ENCODE measurements around the gene CCDC3.

The CCDC3 gene

DNA sequence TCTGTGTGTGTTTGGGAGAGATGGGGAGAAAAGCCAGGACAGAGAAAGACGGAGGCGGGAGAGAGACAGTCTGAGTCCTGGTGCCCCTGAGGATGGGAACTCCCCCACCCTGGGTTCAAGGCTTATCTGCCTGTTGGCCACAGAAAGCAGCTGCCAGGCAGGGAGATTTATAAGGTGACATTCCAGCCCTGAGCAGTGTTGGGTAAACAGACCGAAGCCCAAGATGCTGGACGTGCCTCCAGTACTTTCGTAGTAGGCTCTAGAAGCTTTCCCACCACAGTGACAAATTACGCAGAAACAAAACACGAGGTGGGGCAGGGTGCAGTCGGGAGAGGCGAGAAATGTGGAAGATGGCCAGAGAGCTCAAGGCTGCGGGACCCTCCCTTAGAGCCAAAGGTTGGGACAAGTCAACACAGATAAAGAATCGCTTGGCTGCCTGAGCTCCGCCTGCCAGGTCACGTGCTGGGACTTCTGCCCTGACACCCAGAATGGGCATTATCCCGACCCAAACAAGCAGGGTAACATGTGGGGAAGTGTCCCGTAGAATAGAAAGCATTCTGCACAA, 41.1 kb downstream of the CCDC3 start:
- no peak for ATAC-seq
- DNase-seq (ENCODE audit: low spot score in 2 of 2): no peak
- Mint-ChIP-seq H3K4me3 (no peak overlapping the region), H3K36me3 (no peaks in the 10 kb centered on the region), H3K4me1 (no peaks in the 10 kb centered on the region), H3K27ac (no peak overlapping the region), H3K9me3 (peaks cover 3% of the 10 kb centered on the region)

GRCh38 chr10:12958546-12959110, 42.9 kb downstream of the CCDC3 start:
- Mint-ChIP-seq H3K36me3 (no peaks in the 10 kb centered on the region), H3K4me3 (no peak overlapping the region), H3K4me1 (no peaks in the 10 kb centered on the region), H3K27ac (no peak overlapping the region), H3K9me3 (peaks cover 3% of the 10 kb centered on the region)
- no peak for DNase-seq (ENCODE audit: low spot score in 2 of 2)
- no peak for ATAC-seq

- no peaks in the 10 kb centered on the region for H3K4me1 Mint-ChIP-seq
- ATAC-seq (no peak), DNase-seq (ENCODE audit: low spot score in 2 of 2) (no peak)
- peaks cover 10% of the 10 kb centered on the region for H3K9me3 Mint-ChIP-seq
- no peak overlapping the region for H3K4me3 Mint-ChIP-seq
- no peak overlapping the region for H3K27ac Mint-ChIP-seq
- H3K36me3 Mint-ChIP-seq: no peaks in the 10 kb centered on the region
Observed at GRCh38 chr10:12957081-12957480, 44.4 kb downstream of the CCDC3 start.

DNA sequence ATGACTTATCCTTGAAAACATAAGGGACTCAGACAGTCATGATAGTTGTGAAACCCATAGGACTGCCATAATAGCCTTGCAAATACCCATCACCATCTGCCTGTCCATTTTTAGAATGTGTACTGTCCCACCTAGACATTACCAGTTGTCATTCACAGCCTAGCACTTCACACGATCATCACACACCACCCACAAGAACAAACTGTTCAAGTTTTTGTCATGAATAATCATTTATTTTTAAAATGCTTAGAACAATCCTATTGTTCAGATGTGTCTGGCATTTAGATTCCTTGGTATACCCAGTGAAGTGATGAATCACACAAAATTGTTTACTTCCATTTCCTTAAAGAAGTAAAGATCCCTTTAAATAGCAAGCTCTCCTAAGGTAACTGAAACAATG, 46.6 kb downstream of the CCDC3 start:
- ATAC-seq: no peak
- Mint-ChIP-seq H3K4me1 (no peaks in the 10 kb centered on the region), H3K9me3 (peaks cover 10% of the 10 kb centered on the region), H3K4me3 (no peak overlapping the region), H3K27ac (no peak overlapping the region), H3K36me3 (no peaks in the 10 kb centered on the region)
- DNase-seq (ENCODE audit: low spot score in 2 of 2): no peak

DNA sequence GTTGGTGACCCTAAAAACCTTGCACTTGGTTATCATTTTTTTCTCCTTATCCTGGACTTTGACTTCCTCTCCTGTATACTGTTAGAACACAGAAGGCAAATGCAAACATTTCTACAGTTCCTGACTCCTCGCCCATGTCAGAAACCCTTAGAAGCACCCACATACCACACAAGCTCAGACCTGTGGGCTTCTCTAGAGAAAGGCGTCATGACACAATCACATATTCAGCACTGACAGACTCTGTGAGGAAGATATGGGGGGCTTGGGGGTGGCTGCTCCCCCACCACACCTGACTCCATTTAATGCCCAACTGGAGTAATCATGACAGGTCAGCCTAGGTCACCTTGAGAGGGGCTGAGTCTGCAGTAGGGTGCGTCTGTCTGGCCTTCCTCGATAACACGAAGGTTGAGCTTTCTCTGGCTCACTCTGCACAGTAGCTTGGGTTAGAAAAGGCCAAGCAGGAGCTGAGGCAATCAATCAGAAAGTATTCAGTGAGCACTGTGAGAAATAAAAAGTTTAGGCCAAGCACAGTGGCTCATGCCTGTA, 50.9 kb downstream of the CCDC3 start:
- Mint-ChIP-seq H3K27ac (no peak overlapping the region), H3K36me3 (no peaks in the 10 kb centered on the region), H3K9me3 (peaks cover 7% of the 10 kb centered on the region), H3K4me3 (no peak overlapping the region), H3K4me1 (peaks cover 11% of the 10 kb centered on the region)
- ATAC-seq: no peak
- DNase-seq (ENCODE audit: low spot score in 2 of 2): peak in 1 of 2 donors; percentile 26

- Mint-ChIP-seq H3K9me3 (peaks cover 7% of the 10 kb centered on the region), H3K27ac (no peak overlapping the region), H3K4me1 (peaks cover 13% of the 10 kb centered on the region), H3K4me3 (no peak overlapping the region), H3K36me3 (no peaks in the 10 kb centered on the region)
- ATAC-seq (no peak), DNase-seq (ENCODE audit: low spot score in 2 of 2) (peak in 1 of 2 donors; percentile 33)
Observed at GRCh38 chr10:12949248-12949647, 52.3 kb downstream of the CCDC3 start.

DNA sequence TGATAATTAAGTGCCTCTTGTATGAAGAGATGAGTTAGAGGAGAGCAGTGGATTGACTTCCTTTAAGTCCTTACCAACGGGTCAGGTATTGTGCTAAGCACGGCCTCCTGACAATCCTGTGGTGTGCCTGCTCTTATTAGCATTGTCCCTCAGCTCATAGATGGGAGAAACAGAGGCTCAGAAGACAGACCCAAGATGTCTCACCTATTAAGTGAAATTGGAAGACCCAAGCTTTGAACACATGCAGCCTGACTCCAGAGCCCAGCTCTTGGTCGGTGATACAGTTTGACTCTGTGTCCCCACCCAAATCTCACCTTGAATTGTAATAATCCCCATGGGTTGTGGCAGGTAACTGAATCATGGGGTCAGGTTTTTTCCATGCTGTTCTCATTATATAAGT, 53.8 kb downstream of the CCDC3 start:
- no peak for DNase-seq (ENCODE audit: low spot score in 2 of 2)
- Mint-ChIP-seq H3K4me3 (no peak overlapping the region), H3K36me3 (no peaks in the 10 kb centered on the region), H3K9me3 (peaks cover under 1% of the 10 kb centered on the region), H3K27ac (no peak overlapping the region), H3K4me1 (peaks cover 13% of the 10 kb centered on the region)
- ATAC-seq: no peak

DNA sequence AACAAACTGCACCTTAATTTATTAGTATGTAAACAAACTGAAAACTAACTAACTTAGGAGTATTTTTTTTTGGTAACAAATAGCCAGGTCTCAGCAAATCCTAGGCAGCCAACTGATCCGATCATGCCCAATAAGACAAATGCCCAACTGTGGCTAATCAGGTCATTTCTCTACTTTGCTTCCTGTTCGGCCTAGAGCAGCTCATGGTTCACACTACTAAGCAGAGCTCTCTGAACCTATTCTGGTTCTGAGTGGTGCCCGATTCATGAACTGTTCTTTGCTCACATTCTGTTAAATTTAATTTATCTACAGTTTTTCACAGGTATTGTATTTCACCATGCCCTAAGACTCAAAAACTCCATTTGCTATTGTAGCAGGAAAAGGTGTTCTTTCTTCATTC, 55.1 kb downstream of the CCDC3 start:
- Mint-ChIP-seq H3K9me3 (no peaks in the 10 kb centered on the region), H3K4me3 (no peak overlapping the region), H3K27ac (peak overlapping the region; percentile 63), H3K4me1 (peaks cover 13% of the 10 kb centered on the region), H3K36me3 (no peaks in the 10 kb centered on the region)
- DNase-seq (ENCODE audit: low spot score in 2 of 2): no peak
- peak; percentile 75 for ATAC-seq

DNA sequence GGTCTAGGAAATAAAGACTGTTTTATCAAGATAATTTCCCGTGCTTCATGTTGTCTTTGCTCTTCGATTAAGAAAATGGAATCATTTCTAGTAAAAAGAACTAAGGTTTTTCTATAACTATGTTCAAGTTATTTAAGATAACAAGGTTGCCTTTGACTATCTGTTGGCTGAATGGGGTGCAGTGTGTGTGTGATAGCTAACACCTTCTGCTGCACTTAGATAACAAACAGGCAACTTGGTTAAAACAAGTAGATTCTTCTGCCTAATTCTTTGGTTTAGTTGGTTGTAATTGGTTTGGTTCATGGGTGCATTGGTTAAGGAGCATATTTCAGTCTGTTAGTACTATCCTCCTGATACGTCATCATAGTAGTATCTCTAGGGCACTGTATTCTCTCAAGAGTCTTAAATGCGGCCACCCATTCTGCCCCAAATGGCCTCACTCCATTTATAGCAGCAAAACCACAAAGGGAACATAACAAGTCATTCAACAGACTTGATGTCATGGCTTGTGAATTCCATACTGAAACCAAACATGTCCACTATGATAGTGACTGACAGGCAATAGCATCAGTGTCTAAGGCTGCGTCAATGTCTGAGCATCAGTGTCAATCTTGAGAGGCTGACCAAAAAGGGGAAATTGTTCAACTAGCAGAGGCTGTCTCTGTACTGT, 55.7 kb downstream of the CCDC3 start:
- peak; percentile 96 for ATAC-seq
- Mint-ChIP-seq H3K4me1 (peaks cover 13% of the 10 kb centered on the region), H3K9me3 (no peaks in the 10 kb centered on the region), H3K4me3 (no peak overlapping the region), H3K36me3 (no peaks in the 10 kb centered on the region), H3K27ac (peak overlapping the region; percentile 63)
- no peak for DNase-seq (ENCODE audit: low spot score in 2 of 2)

DNA sequence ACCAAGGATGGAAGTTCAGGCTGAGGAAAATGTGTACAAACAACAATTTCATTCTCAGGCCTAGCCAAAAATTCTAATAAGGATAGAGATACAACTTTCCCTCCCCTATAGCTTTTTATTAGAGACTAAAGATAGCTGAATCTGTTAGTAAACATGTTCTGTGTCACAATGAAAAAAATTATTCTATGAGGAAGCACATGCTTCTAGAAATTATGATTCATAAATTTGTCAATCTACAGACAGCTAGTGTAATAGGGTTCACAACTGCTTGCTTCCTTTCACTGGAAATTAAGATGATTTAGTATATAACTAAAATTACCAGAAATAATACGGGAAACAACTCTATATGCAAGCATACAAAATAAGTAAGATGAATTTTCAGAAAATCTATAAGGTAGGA, 56.6 kb downstream of the CCDC3 start:
- Mint-ChIP-seq H3K4me3 (no peak overlapping the region), H3K36me3 (no peaks in the 10 kb centered on the region), H3K9me3 (no peaks in the 10 kb centered on the region), H3K27ac (no peak overlapping the region), H3K4me1 (peaks cover 13% of the 10 kb centered on the region)
- no peak for DNase-seq (ENCODE audit: low spot score in 2 of 2)
- no peak for ATAC-seq

- Mint-ChIP-seq H3K4me1 (peaks cover 13% of the 10 kb centered on the region), H3K4me3 (no peak overlapping the region), H3K36me3 (no peaks in the 10 kb centered on the region), H3K27ac (no peak overlapping the region), H3K9me3 (no peaks in the 10 kb centered on the region)
- no peak for ATAC-seq
- no peak for DNase-seq (ENCODE audit: low spot score in 2 of 2)
Observed at GRCh38 chr10:12943425-12943824, 58.1 kb downstream of the CCDC3 start.

DNA sequence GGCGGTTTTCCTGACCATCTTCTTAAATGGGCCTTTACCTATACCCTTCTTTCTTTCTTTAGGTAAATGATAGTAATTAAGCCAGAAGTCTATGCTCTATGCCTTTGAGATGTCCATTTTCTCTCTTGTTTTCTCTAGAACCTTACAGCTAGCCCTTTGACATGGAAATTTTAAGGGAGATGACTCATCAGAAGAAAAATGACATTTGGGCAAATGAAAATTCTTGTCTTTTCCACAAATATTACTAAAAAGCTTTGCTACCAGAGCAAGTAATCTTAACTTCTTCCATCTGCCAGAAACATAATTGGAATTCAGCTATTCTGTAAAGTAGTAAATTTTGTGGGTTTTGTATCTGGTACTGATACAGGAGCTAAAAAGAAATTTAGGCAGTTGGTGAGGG, 59.5 kb downstream of the CCDC3 start:
- H3K9me3 Mint-ChIP-seq: no peaks in the 10 kb centered on the region
- H3K36me3 Mint-ChIP-seq: no peaks in the 10 kb centered on the region
- no peak overlapping the region for H3K27ac Mint-ChIP-seq
- peaks cover 12% of the 10 kb centered on the region for H3K4me1 Mint-ChIP-seq
- H3K4me3 Mint-ChIP-seq: no peak overlapping the region
- DNase-seq (ENCODE audit: low spot score in 2 of 2) (no peak), ATAC-seq (no peak)

- no peaks in the 10 kb centered on the region for H3K36me3 Mint-ChIP-seq
Observed at GRCh38 chr10:12940791-12941190, 60.7 kb downstream of the CCDC3 start.

DNA sequence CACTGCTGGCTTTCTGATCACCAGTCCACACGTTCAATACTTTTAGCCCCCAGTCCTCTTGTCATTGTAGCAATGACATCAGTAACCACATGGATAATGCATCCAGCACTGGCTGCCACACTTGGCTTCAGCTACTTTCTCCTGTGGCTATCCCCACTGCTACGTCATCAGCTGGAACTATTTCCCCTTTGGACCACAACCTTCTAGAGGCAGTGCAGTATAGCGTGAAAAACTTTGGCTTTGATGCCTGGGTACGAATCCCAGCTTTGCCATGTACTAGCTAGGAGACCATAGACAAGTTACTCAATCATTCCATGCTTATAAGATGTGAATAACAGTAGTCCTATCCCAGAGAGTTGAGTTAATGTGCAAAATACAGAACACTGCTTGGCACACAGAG, 63.2 kb downstream of the CCDC3 start:
- Mint-ChIP-seq H3K36me3 (no peaks in the 10 kb centered on the region), H3K27ac (no peak overlapping the region), H3K4me1 (no peaks in the 10 kb centered on the region), H3K4me3 (no peak overlapping the region), H3K9me3 (no peaks in the 10 kb centered on the region)
- DNase-seq (ENCODE audit: low spot score in 2 of 2) (no peak), ATAC-seq (no peak)

More at GRCh38 chr10:12940791-12941190, 60.7 kb downstream of the CCDC3 start:
- H3K4me3 Mint-ChIP-seq: no peak overlapping the region
- DNase-seq (ENCODE audit: low spot score in 2 of 2): no peak
- peaks cover 3% of the 10 kb centered on the region for H3K4me1 Mint-ChIP-seq
- H3K27ac Mint-ChIP-seq: no peak overlapping the region
- ATAC-seq: no peak
- no peaks in the 10 kb centered on the region for H3K9me3 Mint-ChIP-seq

GRCh38 chr10:12937527-12937926, 64.0 kb downstream of the CCDC3 start:
- ATAC-seq (no peak), DNase-seq (ENCODE audit: low spot score in 2 of 2) (no peak)
- H3K27ac Mint-ChIP-seq: no peak overlapping the region
- no peaks in the 10 kb centered on the region for H3K36me3 Mint-ChIP-seq
- no peak overlapping the region for H3K4me3 Mint-ChIP-seq
- H3K9me3 Mint-ChIP-seq: no peaks in the 10 kb centered on the region
- H3K4me1 Mint-ChIP-seq: no peaks in the 10 kb centered on the region

GRCh38 chr10:12934777-12935176, 66.7 kb downstream of the CCDC3 start:
- Mint-ChIP-seq H3K4me1 (no peaks in the 10 kb centered on the region), H3K36me3 (no peaks in the 10 kb centered on the region), H3K4me3 (no peak overlapping the region), H3K27ac (no peak overlapping the region), H3K9me3 (no peaks in the 10 kb centered on the region)
- no peak for DNase-seq (ENCODE audit: low spot score in 2 of 2)
- no peak for ATAC-seq

Measured in stimulated activated effector memory CD8-positive, alpha-beta T cell treated with anti-CD3 and anti-CD28 coated beads, Interleukin-12 subunit alpha, Interleukin-12 subunit beta, amount 100 ng/mL, for 72 hours (primary cell).